Measurements from ENCODE around the gene RETREG1.
"Not testable (repeated sequence)": the region's sequence is repeated elsewhere in the genome, so short reads cannot be mapped to it uniquely, and the experiment has no call there.

The RETREG1 gene

DNA sequence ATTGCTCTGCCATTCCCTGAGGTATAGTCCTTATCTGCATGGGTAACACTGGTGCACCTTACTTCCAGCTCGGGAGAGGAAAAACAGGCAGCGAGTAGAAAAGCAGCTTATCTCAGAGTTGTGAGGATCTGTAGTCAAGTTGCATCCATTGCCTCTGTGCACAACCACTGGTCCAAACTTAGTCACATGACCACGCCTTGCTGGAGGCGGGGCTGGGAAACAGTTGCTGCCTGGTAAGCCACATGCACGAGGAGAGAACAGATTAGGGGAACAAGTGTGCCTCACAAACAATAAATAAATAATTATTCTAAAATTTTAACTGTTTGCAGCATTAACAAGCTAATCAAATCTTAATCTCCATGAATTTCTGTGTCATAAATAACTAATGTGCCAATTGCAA, 169.8 kb downstream of the RETREG1 start:
- no peak for DNase-seq

DNA sequence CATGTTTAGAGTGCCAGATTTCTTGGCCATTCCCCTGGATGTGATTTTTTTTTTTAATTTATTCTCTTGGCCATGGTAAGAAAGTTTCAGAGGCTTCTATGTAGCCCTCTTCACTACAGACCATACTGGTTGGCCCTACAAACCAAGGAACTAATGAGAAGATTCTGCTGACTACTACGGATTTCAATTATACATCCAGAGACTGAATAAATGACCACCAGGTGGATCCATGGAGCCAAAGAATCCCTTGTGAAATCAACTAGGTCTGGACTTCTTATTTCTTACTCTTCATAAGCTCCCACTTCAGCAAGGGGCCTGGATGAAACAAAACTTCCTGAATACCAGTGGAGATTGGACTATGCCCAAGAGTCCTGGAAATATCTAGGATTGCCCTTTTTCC, 178.8 kb downstream of the RETREG1 start:
- DNase-seq = no peak

DNA sequence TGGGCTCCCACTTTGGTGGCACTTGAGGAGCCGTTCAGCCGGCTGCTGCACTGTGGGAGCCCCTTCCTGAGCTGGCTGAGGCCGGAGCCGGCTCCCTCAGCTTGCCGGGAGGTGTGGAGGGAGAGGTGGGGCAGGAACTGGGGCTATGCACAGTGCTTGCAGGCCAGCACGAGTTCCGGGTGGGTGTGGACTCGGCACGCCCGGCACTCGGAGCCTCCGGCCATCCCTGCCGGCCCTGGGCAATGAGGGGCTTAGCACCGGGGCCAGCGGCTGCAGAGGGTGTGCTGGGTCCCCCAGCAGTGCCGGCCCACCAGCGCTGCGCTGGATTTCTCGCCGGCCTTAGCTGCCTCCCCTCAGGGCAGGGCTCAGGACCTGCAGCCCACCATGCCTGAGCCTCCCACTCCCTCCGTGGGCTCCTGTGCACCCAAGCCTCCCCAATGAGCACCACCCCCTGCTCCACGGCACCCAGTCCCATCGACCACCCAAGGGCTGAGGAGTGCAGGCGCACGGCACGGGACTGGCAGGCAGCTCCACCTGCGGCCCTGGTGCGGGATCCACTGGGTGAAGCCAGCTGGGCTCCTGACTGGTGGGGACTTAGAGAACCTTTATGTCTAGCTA, 180.6 kb downstream of the RETREG1 start:
- not testable (repeated sequence) for DNase-seq

DNA sequence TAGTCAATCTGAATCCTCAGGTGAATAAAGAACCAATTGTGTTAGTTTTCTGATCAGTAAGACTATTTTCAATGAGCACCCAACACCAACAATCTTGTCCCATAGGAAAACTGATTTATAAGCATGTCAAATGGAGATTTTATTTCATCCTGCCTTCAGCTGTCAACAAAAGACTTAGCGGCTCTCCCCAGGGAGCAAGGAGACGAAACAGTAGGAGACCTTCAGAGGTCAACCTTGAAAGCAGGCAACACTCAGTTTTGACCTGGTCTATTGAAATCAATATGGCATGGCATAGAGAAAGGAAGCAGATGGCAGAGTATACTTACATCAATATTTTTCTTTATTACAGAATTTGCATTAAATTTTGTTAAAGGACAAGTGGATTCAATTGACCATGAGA, 185.3 kb downstream of the RETREG1 start:
- DNase-seq = no peak

GRCh38 chr5:16430349-16431089, 186.3 kb downstream of the RETREG1 start:
- DNase-seq = no peak

- DNase-seq = no peak
Measured at GRCh38 chr5:16428359-16428758, 188.4 kb downstream of the RETREG1 start.

DNA sequence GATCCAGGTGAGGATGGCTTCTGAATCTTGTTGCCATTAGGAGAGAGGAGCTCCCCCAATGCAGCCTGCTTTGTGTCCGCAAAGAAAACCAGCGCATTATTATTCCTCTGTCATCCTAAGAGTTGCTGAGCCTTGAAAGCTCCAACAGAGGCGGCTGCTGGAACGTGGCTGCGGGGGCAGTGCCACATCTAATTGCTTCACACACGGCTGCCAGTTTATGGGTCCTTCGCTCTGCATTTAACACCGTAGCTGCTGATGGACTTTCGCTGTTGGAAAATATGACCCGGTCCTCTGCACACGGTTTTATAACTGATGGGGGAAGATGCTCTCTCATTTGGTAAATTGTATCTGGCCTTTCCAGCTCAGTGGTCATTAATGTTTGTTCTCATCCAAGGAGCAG, 189.2 kb downstream of the RETREG1 start:
- no peak for DNase-seq
